Lower lobe of right lung (tissue), 2 donors: Measurements from ENCODE around the gene IKZF1. TPM values are rescaled to one million over a fixed set of nuclear protein-coding genes. Genes with fewer than 3 reads are reported as not detected.

Experiments
- ATAC-seq, 2 donors: fragments of 200-7000 bp; cut with Tn5 transposase; one replicate each; pipeline ENCODE4 v1.9.1; 2020 to 2022; ENCODE audit warnings: mild to moderate bottlenecking in 2 of 2, moderate library complexity in 2 of 2
- DNase-seq: peaks from one replicate; pipeline ENCODE4 v3.0.0-alpha.2; 2020
- H3K27ac ChIP-seq: fragments of 200-600 bp; one replicate; pipeline ENCODE4 v1.8.0; 2022
- H3K27me3 ChIP-seq: fragments of 200-600 bp; one replicate; pipeline ENCODE4 v1.8.0; 2022; ENCODE audit warnings: low read depth
- H3K36me3 ChIP-seq: fragments of 200-600 bp; one replicate; pipeline ENCODE4 v1.8.0; 2022; ENCODE audit warnings: mild to moderate bottlenecking
- H3K4me1 ChIP-seq: fragments of 200-600 bp; one replicate; pipeline ENCODE4 v1.8.0; 2022
- H3K4me3 ChIP-seq: fragments of 200-600 bp; one replicate; pipeline ENCODE4 v1.8.0; 2022; ENCODE audit warnings: mild to moderate bottlenecking
- H3K9me3 ChIP-seq: fragments of 200-600 bp; one replicate; pipeline ENCODE4 v1.8.0; 2022
- CTCF ChIP-seq: fragments of 200-600 bp; IDR thresholded peaks from one replicate; pipeline ENCODE4 v1.8.0; 2022; ENCODE audit warnings: antibody characterized with exemption, mild to moderate bottlenecking
- intact Hi-C: fragments of 100-400 bp; cut with DNase I; formaldehyde crosslinking; loops from one replicate; pipeline ENCODE4 v1.11.0; 2022
- total RNA-seq: library from RNA; stranded (reverse); fragmentation: NEBNext Ultra II Directional; extraction: Animal tissue kit (Norgen Biotek cat#: 25700); gene quantifications from one replicate; pipeline ENCODE4 v1.2.1, GENCODE V29; 2021
- donor health status: DM: no; HTN: yes; CAD: no; lungs with severe emphysema.

Gene IKZF1
- total RNA-seq, 1 donor from 2014 or later, result 61.9 TPM

GRCh38 chr7:50376056-50376820 lies 71.7 kb downstream of the IKZF1 start:
- intact Hi-C loops, result no loop called here
- H3K27ac ChIP-seq, result no peak overlapping the region
- no peak for TF ChIP-seq CTCF
- no peaks in the 10 kb centered on the region for H3K4me1 ChIP-seq
- H3K9me3 ChIP-seq, result no peaks in the 10 kb centered on the region
- ATAC-seq (no peak), DNase-seq (no peak)
- no peak overlapping the region for H3K4me3 ChIP-seq
- H3K36me3 ChIP-seq, result peaks cover 19% of the 10 kb centered on the region
- H3K27me3 ChIP-seq, result no peaks in the 10 kb centered on the region

GRCh38 chr7:50377356-50377755 lies 72.8 kb downstream of the IKZF1 start:
- Histone ChIP-seq H3K9me3 (no peaks in the 10 kb centered on the region), H3K4me3 (no peak overlapping the region), H3K4me1 (no peaks in the 10 kb centered on the region), H3K36me3 (peaks cover 19% of the 10 kb centered on the region), H3K27me3 (no peaks in the 10 kb centered on the region), H3K27ac (no peak overlapping the region)
- ATAC-seq (no peak), DNase-seq (no peak)
- no peak for TF ChIP-seq CTCF
- intact Hi-C loops, result no loop called here

GRCh38 chr7:50379082-50379481 lies 74.6 kb downstream of the IKZF1 start:
- DNase-seq, result no peak
- no peaks in the 10 kb centered on the region for H3K4me1 ChIP-seq
- H3K9me3 ChIP-seq, result no peaks in the 10 kb centered on the region
- intact Hi-C loops, result no loop called here
- no peak overlapping the region for H3K27ac ChIP-seq
- no peaks in the 10 kb centered on the region for H3K27me3 ChIP-seq
- H3K4me3 ChIP-seq, result no peak overlapping the region
- TF ChIP-seq CTCF, result no peak
- H3K36me3 ChIP-seq, result peaks cover 26% of the 10 kb centered on the region
- peak; percentile 21 to 37 for ATAC-seq

GRCh38 chr7:50379539-50379938 lies 75.0 kb downstream of the IKZF1 start:
- DNase-seq (no peak), ATAC-seq (no peak)
- Histone ChIP-seq H3K27ac (no peak overlapping the region), H3K27me3 (no peaks in the 10 kb centered on the region), H3K9me3 (no peaks in the 10 kb centered on the region), H3K4me1 (no peaks in the 10 kb centered on the region), H3K36me3 (peaks cover 31% of the 10 kb centered on the region), H3K4me3 (no peak overlapping the region)
- intact Hi-C loops, result no loop called here
- TF ChIP-seq CTCF, result no peak

- TF ChIP-seq CTCF, result no peak
- ATAC-seq (no peak), DNase-seq (no peak)
- no peaks in the 10 kb centered on the region for H3K4me1 ChIP-seq
- H3K4me3 ChIP-seq, result no peak overlapping the region
- H3K36me3 ChIP-seq, result peaks cover 21% of the 10 kb centered on the region
- intact Hi-C loops, result no loop called here
- no peaks in the 10 kb centered on the region for H3K27me3 ChIP-seq
- no peaks in the 10 kb centered on the region for H3K9me3 ChIP-seq
- no peak overlapping the region for H3K27ac ChIP-seq
Observed at GRCh38 chr7:50382455-50382854, 77.9 kb downstream of the IKZF1 start.
